GM23338 (cell line): ENCODE data around the gene ZBTB37. TPM values are rescaled to one million over a fixed set of nuclear protein-coding genes. Genes with fewer than 3 reads are reported as not detected.

Experiments
- ATAC-seq: fragments of 200-7000 bp; cut with Tn5 transposase; 3 replicates; pipeline ENCODE4 v1.9.1; 2020
- DNase-seq: peaks from one replicate; pipeline ENCODE4 v3.0.0-alpha.2; 2015; ENCODE audit warnings: low spot score
- H2AFZ ChIP-seq: fragments of 200-600 bp; sonication (generic); 2 replicates; pipeline ENCODE4 v1.8.0; 2016; ENCODE audit warnings: antibody characterized with exemption, mild to moderate bottlenecking, moderate library complexity
- H3F3A ChIP-seq: fragments of 200-600 bp; sonication (generic); replicated peaks from 2 replicates; pipeline ENCODE4 v1.8.0; 2017; ENCODE audit warnings: antibody characterized with exemption, mixed run types, low read depth
- H3K27ac ChIP-seq: fragments of 200-600 bp; sonication (generic); 2 replicates; pipeline ENCODE4 v1.6.1; 2016; ENCODE audit warnings: low read depth
- H3K27me3 ChIP-seq: fragments of 200-600 bp; sonication (generic); 2 replicates; pipeline ENCODE4 v1.8.0; 2016; ENCODE audit warnings: mild to moderate bottlenecking, mixed run types, moderate library complexity; ENCODE audit not compliant: insufficient read depth
- H3K36me3 ChIP-seq: fragments of 200-600 bp; sonication (generic); 2 replicates; pipeline ENCODE4 v1.8.0; 2016; ENCODE audit warnings: mild to moderate bottlenecking; ENCODE audit not compliant: insufficient read depth
- H3K4me1 ChIP-seq: fragments of 200-600 bp; sonication (generic); 2 replicates; pipeline ENCODE4 v1.8.0; 2016; ENCODE audit warnings: mild to moderate bottlenecking, moderate library complexity; ENCODE audit not compliant: insufficient read depth
- H3K4me2 ChIP-seq: fragments of 200-600 bp; sonication (generic); 2 replicates; pipeline ENCODE4 v1.7.1; 2017; ENCODE audit warnings: mixed run types
- H3K4me3 ChIP-seq: fragments of 200-600 bp; sonication (generic); 2 replicates; pipeline ENCODE4 v1.6.1; 2016; ENCODE audit warnings: mixed run types
- H3K79me2 ChIP-seq: fragments of 200-600 bp; sonication (generic); replicated peaks from 2 replicates; pipeline ENCODE4 v1.8.0; 2017; ENCODE audit warnings: mild to moderate bottlenecking; ENCODE audit not compliant: insufficient read depth
- H3K9me2 ChIP-seq: fragments of 200-600 bp; sonication (generic); 2 replicates; pipeline ENCODE4 v1.8.0; 2017; ENCODE audit not compliant: insufficient read depth
- H4K20me1 ChIP-seq: fragments of 200-600 bp; sonication (generic); replicated peaks from 2 replicates; pipeline ENCODE4 v1.8.0; 2017; ENCODE audit warnings: mild to moderate bottlenecking; ENCODE audit not compliant: insufficient read depth
- H3K27ac Mint-ChIP-seq: 2 replicates; pipeline ENCODE4 v1.8.0; 2020; ENCODE audit warnings: inconsistent platforms, mild to moderate bottlenecking, moderate library complexity, mixed read lengths
- H3K27me3 Mint-ChIP-seq: 3 replicates; pipeline ENCODE4 v1.8.0; 2022; ENCODE audit warnings: low read depth, mild to moderate bottlenecking, moderate library complexity, mixed read lengths, inconsistent platforms; ENCODE audit not compliant: insufficient read depth, poor library complexity
- H3K36me3 Mint-ChIP-seq: 3 replicates; pipeline ENCODE4 v1.8.0; 2021; ENCODE audit warnings: low read depth, mild to moderate bottlenecking, inconsistent platforms, moderate library complexity, mixed read lengths
- H3K4me1 Mint-ChIP-seq: 3 replicates; pipeline ENCODE4 v1.8.0; 2020; ENCODE audit warnings: mild to moderate bottlenecking, inconsistent platforms, mixed read lengths
- H3K4me3 Mint-ChIP-seq: 3 replicates; pipeline ENCODE4 v1.8.0; 2021; ENCODE audit warnings: moderate library complexity, mild to moderate bottlenecking, inconsistent platforms, mixed read lengths
- H3K9me3 Mint-ChIP-seq: 3 replicates; pipeline ENCODE4 v1.8.0; 2020; ENCODE audit warnings: moderate library complexity, mild to moderate bottlenecking, inconsistent platforms, mixed read lengths
- CREB1 ChIP-seq: fragments of 250-450 bp; sonication (Bioruptor Pico); IDR thresholded peaks from 2 replicates; pipeline ENCODE4 v1.5.0; 2020; ENCODE audit warnings: low read depth, mild to moderate bottlenecking, moderate library complexity
- EZH2 ChIP-seq: fragments of 200-600 bp; sonication (generic); IDR thresholded peaks from one replicate; pipeline ENCODE4 v1.8.0; 2017; ENCODE audit warnings: antibody characterized with exemption, mild to moderate bottlenecking, low read depth; ENCODE audit not compliant: unreplicated experiment
- EZH2phosphoT487 ChIP-seq: fragments of 200-600 bp; sonication (generic); IDR thresholded peaks from one replicate; pipeline ENCODE4 v1.8.1; 2018; ENCODE audit warnings: antibody characterized with exemption; ENCODE audit not compliant: unreplicated experiment
- JUNB ChIP-seq: IDR thresholded peaks from one replicate; pipeline ENCODE4 v1.6.1; 2016; ENCODE audit warnings: antibody characterized with exemption; ENCODE audit not compliant: unreplicated experiment
- NANOG ChIP-seq: IDR thresholded peaks from 2 replicates; pipeline ENCODE4 v1.6.1; 2016; ENCODE audit warnings: antibody characterized with exemption, borderline replicate concordance
- POLR2AphosphoS5 ChIP-seq: IDR thresholded peaks from 2 replicates; pipeline ENCODE4 v1.6.1; 2016; ENCODE audit warnings: antibody characterized with exemption, low read depth
- STAT1 ChIP-seq: IDR thresholded peaks from one replicate; pipeline ENCODE4 v1.6.1; 2016; ENCODE audit warnings: antibody characterized with exemption; ENCODE audit not compliant: unreplicated experiment
- ZNF114 ChIP-seq: fragments of 250-450 bp; sonication (Bioruptor Pico); IDR thresholded peaks from 2 replicates; pipeline ENCODE4 v1.5.0; 2020; ENCODE audit warnings: mild to moderate bottlenecking, moderate library complexity
- ZNF331 ChIP-seq: fragments of 250-450 bp; sonication (Bioruptor Pico); IDR thresholded peaks from 2 replicates; pipeline ENCODE4 v1.5.0; 2020; ENCODE audit warnings: low read depth, mild to moderate bottlenecking, moderate library complexity
- polyA plus RNA-seq: library from polyadenylated mRNA; unstranded; fragments of >200 nt; fragmentation: Nextera tagmentation; extraction: Ambion mirVana; gene quantifications from 2 replicates; pipeline ENCODE4 v1.2.1, GENCODE V29; 2016
- total RNA-seq: library from RNA; depleted of rRNA; stranded (reverse); fragments of >200 nt; shearing (Covaris generic); gene quantifications from 2 replicates; pipeline ENCODE4 v1.2.3, GENCODE V29; 2014
- TF ChIP-seq, protein P1 (sequence below): fragments of 250-450 bp; sonication (Bioruptor Pico); IDR thresholded peaks from 2 replicates; pipeline ENCODE4 v1.5.0; 2020; ENCODE audit warnings: mild to moderate bottlenecking, moderate library complexity
- TF ChIP-seq, protein P2 (sequence below), 2 experiments: fragments of 200-600 bp in 1 of 2; sonication (generic) in 1 of 2; conservative IDR thresholded peaks; 2 replicates each; pipeline versions ENCODE4 v1.5.1 to v1.6.1; 2016 to 2017; ENCODE audit warnings: antibody characterized with exemption in 2 of 2, low read depth in 2 of 2, mild to moderate bottlenecking in 2 of 2, moderate library complexity in 1 of 2
- TF ChIP-seq, protein P3 (sequence below): IDR thresholded peaks from 2 replicates; pipeline ENCODE4 v1.6.1; 2016; ENCODE audit warnings: antibody characterized with exemption
- TF ChIP-seq, protein P4 (sequence below): IDR thresholded peaks from one replicate; pipeline ENCODE4 v1.6.1; 2018; ENCODE audit warnings: antibody characterized with exemption; ENCODE audit not compliant: unreplicated experiment

ZBTB37 gene
- total and polyA plus RNA-seq, 2 experiments from 2014 or later: 2.7 to 15.8 TPM

DNA sequence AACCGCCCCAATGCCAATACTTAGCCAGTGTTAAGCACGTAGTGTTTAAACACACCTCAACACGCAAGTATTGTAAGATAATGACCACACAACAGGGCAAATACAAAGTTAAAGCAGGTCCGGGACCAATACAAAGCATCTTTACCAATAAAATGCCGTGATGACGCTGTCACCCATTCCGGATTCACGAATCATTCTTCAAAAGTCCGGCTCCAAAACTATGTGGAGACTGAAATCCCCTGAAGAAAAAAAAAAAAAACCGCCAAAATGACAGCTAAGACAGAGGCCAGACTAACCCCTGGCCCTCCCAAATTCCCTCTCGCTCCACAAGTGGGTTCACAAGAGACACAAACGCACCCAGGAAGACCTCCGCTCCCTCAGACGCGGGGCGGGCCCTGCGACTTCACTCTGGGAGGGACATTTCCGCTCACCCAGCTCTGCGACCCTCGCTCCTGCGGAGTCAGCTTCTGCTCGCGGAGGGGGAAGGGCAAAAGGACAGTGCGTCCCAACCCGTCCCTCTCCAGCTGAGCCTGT, 44.3 kb upstream of the ZBTB37 start:
- TF ChIP-seq JUNB: no peak
- TF ChIP-seq, protein P1, sequence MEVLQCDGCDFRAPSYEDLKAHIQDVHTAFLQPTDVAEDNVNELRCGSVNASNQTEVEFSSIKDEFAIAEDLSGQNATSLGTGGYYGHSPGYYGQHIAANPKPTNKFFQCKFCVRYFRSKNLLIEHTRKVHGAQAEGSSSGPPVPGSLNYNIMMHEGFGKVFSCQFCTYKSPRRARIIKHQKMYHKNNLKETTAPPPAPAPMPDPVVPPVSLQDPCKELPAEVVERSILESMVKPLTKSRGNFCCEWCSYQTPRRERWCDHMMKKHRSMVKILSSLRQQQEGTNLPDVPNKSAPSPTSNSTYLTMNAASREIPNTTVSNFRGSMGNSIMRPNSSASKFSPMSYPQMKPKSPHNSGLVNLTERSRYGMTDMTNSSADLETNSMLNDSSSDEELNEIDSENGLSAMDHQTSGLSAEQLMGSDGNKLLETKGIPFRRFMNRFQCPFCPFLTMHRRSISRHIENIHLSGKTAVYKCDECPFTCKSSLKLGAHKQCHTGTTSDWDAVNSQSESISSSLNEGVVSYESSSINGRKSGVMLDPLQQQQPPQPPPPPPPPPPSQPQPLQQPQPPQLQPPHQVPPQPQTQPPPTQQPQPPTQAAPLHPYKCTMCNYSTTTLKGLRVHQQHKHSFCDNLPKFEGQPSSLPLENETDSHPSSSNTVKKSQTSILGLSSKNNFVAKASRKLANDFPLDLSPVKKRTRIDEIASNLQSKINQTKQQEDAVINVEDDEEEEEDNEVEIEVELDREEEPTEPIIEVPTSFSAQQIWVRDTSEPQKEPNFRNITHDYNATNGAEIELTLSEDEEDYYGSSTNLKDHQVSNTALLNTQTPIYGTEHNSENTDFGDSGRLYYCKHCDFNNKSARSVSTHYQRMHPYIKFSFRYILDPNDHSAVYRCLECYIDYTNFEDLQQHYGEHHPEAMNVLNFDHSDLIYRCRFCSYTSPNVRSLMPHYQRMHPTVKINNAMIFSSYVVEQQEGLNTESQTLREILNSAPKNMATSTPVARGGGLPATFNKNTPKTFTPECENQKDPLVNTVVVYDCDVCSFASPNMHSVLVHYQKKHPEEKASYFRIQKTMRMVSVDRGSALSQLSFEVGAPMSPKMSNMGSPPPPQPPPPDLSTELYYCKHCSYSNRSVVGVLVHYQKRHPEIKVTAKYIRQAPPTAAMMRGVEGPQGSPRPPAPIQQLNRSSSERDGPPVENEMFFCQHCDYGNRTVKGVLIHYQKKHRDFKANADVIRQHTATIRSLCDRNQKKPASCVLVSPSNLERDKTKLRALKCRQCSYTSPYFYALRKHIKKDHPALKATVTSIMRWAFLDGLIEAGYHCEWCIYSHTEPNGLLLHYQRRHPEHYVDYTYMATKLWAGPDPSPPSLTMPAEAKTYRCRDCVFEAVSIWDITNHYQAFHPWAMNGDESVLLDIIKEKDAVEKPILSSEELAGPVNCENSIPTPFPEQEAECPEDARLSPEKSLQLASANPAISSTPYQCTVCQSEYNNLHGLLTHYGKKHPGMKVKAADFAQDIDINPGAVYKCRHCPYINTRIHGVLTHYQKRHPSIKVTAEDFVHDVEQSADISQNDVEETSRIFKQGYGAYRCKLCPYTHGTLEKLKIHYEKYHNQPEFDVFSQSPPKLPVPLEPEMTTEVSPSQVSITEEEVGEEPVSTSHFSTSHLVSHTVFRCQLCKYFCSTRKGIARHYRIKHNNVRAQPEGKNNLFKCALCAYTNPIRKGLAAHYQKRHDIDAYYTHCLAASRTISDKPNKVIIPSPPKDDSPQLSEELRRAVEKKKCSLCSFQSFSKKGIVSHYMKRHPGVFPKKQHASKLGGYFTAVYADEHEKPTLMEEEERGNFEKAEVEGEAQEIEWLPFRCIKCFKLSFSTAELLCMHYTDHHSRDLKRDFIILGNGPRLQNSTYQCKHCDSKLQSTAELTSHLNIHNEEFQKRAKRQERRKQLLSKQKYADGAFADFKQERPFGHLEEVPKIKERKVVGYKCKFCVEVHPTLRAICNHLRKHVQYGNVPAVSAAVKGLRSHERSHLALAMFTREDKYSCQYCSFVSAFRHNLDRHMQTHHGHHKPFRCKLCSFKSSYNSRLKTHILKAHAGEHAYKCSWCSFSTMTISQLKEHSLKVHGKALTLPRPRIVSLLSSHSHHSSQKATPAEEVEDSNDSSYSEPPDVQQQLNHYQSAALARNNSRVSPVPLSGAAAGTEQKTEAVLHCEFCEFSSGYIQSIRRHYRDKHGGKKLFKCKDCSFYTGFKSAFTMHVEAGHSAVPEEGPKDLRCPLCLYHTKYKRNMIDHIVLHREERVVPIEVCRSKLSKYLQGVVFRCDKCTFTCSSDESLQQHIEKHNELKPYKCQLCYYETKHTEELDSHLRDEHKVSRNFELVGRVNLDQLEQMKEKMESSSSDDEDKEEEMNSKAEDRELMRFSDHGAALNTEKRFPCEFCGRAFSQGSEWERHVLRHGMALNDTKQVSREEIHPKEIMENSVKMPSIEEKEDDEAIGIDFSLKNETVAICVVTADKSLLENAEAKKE (CRISPR knock-in tag): no peak
- TF ChIP-seq EZH2: no peak
- TF ChIP-seq, protein P2, sequence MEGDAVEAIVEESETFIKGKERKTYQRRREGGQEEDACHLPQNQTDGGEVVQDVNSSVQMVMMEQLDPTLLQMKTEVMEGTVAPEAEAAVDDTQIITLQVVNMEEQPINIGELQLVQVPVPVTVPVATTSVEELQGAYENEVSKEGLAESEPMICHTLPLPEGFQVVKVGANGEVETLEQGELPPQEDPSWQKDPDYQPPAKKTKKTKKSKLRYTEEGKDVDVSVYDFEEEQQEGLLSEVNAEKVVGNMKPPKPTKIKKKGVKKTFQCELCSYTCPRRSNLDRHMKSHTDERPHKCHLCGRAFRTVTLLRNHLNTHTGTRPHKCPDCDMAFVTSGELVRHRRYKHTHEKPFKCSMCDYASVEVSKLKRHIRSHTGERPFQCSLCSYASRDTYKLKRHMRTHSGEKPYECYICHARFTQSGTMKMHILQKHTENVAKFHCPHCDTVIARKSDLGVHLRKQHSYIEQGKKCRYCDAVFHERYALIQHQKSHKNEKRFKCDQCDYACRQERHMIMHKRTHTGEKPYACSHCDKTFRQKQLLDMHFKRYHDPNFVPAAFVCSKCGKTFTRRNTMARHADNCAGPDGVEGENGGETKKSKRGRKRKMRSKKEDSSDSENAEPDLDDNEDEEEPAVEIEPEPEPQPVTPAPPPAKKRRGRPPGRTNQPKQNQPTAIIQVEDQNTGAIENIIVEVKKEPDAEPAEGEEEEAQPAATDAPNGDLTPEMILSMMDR (conservative IDR thresholded peaks at IDR 0.05; ENCODE audit: low read depth in 2 of 2): no peak
- no peak for TF ChIP-seq POLR2AphosphoS5
- no peak for TF ChIP-seq CREB1 (CRISPR knock-in tag)
- TF ChIP-seq ZNF114: no peak
- TF ChIP-seq, protein P3, sequence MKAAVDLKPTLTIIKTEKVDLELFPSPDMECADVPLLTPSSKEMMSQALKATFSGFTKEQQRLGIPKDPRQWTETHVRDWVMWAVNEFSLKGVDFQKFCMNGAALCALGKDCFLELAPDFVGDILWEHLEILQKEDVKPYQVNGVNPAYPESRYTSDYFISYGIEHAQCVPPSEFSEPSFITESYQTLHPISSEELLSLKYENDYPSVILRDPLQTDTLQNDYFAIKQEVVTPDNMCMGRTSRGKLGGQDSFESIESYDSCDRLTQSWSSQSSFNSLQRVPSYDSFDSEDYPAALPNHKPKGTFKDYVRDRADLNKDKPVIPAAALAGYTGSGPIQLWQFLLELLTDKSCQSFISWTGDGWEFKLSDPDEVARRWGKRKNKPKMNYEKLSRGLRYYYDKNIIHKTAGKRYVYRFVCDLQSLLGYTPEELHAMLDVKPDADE: no peak
- TF ChIP-seq, protein P4, sequence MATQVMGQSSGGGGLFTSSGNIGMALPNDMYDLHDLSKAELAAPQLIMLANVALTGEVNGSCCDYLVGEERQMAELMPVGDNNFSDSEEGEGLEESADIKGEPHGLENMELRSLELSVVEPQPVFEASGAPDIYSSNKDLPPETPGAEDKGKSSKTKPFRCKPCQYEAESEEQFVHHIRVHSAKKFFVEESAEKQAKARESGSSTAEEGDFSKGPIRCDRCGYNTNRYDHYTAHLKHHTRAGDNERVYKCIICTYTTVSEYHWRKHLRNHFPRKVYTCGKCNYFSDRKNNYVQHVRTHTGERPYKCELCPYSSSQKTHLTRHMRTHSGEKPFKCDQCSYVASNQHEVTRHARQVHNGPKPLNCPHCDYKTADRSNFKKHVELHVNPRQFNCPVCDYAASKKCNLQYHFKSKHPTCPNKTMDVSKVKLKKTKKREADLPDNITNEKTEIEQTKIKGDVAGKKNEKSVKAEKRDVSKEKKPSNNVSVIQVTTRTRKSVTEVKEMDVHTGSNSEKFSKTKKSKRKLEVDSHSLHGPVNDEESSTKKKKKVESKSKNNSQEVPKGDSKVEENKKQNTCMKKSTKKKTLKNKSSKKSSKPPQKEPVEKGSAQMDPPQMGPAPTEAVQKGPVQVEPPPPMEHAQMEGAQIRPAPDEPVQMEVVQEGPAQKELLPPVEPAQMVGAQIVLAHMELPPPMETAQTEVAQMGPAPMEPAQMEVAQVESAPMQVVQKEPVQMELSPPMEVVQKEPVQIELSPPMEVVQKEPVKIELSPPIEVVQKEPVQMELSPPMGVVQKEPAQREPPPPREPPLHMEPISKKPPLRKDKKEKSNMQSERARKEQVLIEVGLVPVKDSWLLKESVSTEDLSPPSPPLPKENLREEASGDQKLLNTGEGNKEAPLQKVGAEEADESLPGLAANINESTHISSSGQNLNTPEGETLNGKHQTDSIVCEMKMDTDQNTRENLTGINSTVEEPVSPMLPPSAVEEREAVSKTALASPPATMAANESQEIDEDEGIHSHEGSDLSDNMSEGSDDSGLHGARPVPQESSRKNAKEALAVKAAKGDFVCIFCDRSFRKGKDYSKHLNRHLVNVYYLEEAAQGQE: no peak
- no peak for TF ChIP-seq EZH2phosphoT487
- no peak for TF ChIP-seq STAT1
- TF ChIP-seq ZNF331 (CRISPR knock-in tag): no peak
- TF ChIP-seq NANOG: no peak
- peak overlapping the region; percentile 60; the same call in 1 of the 2 replicates for H2AFZ ChIP-seq
- H3K4me2 ChIP-seq: peak overlapping the region; percentile 95
- Mint-ChIP-seq H3K36me3 (peaks cover 24% of the 10 kb centered on the region), H3K4me3 (peak overlapping the region; percentile 100), H3K4me1 (peaks cover 11% of the 10 kb centered on the region), H3K27me3 (no peaks in the 10 kb centered on the region), H3K9me3 (no peaks in the 10 kb centered on the region; the same call in 2 of the 3 replicates), H3K27ac (peak overlapping the region; percentile 99)
- peaks cover 13% of the 10 kb centered on the region; the same call in 1 of the 2 replicates for H4K20me1 ChIP-seq
- peaks cover 7% of the 10 kb centered on the region for H3K4me1 ChIP-seq
- peaks cover 61% of the 10 kb centered on the region for H3K79me2 ChIP-seq
- H3K4me3 ChIP-seq: peak overlapping the region; percentile 96
- peaks cover 17% of the 10 kb centered on the region for H3K36me3 ChIP-seq
- ATAC-seq (peak; percentile 63), DNase-seq (no peak)
- no peaks in the 10 kb centered on the region for H3K27me3 ChIP-seq
- H3K27ac ChIP-seq: peak overlapping the region; percentile 99
- H3K9me2 ChIP-seq: no peaks in the 10 kb centered on the region
- H3F3A ChIP-seq: peaks cover 4% of the 10 kb centered on the region; the same call in 1 of the 2 replicates
